Hematopoietic multipotent progenitor cell treated with erythropoietin and hydrocortisone succinate and interleukin-3 and kit ligand, for 8 days (in vitro differentiated cells): ENCODE data around the gene PPP1R26.
"Not testable (repeated sequence)": the region's sequence is repeated elsewhere in the genome, so short reads cannot be mapped to it uniquely, and the experiment has no call there.

Experiments used
- DNase-seq: peaks from one replicate; pipeline ENCODE4 v3.0.0-alpha.2; 2015

Gene PPP1R26

GRCh38 chr9:135524130-135524861 lies 44.7 kb downstream of the PPP1R26 start:
- DNase-seq, result no peak

DNA sequence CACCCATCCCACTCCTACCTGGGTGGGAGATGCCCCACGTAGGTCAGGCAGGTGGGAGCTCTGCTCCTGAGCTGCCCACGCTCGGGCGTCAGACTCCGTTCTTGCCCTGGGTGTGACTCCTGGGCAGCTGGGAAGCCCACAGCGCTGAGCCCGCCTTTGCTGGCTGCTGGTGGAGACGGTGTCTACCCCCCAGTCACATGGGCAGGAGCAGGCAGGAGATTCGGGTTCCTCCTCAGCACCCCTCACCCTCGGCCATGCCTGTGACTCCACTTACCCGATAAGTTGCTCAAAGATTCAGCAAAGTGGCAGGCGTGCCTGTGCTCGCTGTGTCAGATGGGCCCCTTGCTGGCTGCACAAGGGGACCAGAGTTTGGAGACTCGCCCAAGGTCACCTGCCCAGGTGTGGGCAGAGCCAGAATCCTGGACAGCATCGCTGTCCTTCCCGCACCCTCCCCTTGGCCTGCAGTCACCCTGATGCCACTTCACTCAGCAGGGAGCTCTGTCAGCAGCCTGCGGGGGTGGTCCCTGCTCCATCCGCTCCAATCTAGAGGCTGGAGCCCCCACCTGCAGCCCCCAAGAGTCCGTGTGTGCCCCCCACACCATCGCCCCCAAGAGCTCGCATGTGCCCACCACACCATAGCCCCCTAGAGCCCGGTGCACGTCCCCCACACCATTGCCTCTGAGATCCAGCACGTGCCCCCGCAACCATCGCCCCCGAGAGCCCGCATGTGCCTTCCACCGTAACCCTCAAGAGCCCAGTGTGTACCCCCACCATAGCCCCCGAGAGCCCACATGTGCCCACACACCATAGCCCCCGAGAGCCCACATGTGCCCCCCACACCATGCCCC lies 45.9 kb downstream of the PPP1R26 start:
- no peak for DNase-seq

DNA sequence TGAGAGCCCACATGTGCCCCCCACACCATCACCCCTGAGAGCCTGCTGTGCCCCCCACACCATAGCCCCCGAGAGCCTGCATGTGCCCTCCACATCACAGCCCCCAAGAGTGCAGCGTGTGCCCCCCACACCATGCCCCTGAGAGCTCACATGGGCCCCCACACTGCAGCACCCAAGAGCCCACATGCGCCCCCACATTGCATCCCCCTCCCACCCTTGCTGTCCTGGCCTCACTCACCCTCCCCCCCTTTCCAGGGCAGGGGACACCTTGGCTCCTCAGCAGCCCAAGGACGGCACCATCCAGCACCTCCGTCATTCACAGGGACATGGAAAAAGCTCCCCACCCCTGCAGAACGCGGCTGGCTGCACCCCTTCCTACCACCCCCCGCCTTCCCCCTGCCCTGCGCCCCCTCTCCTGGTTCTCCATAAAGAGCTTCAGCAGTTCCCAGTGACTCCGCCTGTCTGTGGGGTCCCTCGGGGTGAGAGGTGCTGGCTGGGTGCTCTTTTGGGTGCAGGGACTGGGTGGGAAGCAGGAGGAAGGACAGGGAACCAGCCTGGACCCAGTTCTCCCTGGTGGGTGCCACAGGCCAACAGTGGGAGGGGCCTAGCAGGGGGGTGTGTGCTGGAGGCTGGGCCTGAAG lies 46.6 kb downstream of the PPP1R26 start:
- no peak for DNase-seq

GRCh38 chr9:135526730-135527571 lies 47.4 kb downstream of the PPP1R26 start:
- DNase-seq, result no peak

DNA sequence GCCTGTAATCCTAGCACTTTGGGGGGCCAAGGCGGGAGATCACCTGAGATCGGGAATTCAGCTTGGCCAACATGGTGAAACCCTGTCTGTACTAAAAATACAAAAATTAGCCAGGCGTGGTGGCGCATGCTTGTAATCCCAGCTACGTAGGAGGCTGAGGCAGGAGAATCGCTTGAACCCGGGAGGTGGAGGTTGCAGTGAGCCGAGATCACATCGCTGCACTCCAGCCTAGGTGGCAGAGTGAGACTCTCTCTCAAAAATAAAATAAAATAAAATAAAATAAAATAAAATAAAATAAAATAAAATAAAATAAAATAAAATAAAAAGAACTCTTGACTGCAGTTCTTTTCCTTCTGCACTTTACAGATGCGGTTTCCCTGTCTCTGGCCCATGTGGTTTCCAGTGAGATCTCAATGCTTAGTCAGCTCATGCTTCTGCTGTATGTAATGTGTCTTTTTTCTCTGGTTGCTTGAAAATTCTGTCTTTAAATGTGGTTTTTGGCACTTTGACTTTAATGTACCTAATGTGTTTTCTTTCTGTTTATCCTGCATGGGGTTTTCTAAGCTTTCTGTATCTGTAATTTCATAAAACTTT lies 49.4 kb downstream of the PPP1R26 start:
- DNase-seq, result not testable (repeated sequence)

DNA sequence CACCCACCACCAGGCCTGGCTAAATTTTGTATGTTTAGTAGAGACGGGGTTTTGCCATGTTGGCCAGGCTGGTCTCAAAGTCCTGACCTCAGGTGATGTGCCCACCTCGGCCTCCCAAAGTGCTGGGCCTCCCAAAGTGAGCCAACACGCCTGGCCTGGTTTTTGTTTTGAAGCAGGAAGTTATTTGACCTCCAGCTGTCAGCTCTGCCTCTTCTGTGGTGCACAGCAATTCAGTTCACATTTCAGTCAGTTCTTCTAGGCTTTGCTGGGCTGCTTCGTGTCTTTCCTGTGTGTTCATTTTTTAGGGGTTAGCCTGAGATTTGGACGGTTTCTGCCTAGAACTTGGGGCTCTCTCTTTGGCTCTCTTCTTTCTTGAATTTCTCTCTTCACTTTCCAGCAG lies 50.6 kb downstream of the PPP1R26 start:
- DNase-seq, result no peak

DNA sequence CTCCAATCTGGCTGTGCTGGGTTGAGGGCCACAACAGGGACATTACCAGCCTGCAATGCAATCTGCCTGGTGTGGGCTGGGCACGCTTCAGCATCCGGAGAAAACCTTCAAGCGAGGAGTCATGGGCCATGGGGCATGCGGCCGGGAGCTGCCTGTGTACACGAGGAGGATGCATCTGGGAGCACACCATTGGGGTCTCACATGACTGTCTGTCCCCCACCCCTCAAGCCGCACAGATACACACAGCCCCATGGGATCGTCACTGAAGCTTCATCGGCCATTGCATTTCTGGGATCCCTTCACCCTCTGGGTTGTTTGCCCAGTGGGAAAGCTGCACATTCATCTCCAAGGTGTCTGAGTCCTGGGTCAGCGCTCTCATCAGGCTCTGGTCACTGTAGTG lies 51.5 kb downstream of the PPP1R26 start:
- no peak for DNase-seq

- no peak for DNase-seq
Observed at GRCh38 chr9:135533113-135533512, 53.5 kb downstream of the PPP1R26 start.

DNA sequence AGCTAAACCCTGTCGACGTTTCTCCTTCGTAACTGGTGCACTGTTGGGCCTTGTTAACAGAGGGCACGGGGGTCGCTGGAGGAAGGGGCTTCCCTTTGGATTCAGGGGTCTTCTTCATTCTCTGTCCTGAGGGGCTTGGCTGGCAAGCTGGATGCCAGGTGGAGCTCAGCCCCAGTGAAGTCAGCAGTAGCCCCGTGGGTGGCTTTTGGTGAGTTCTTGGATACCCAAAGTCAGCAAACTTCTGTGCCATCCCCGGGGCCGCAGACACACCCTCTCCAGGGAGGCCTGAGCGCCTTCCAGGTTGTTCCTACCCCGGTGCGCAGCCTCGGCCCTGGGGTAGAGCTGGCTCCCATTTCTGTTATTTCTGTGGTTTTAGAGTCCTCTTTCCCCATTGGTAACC lies 54.1 kb downstream of the PPP1R26 start:
- DNase-seq, result no peak

DNA sequence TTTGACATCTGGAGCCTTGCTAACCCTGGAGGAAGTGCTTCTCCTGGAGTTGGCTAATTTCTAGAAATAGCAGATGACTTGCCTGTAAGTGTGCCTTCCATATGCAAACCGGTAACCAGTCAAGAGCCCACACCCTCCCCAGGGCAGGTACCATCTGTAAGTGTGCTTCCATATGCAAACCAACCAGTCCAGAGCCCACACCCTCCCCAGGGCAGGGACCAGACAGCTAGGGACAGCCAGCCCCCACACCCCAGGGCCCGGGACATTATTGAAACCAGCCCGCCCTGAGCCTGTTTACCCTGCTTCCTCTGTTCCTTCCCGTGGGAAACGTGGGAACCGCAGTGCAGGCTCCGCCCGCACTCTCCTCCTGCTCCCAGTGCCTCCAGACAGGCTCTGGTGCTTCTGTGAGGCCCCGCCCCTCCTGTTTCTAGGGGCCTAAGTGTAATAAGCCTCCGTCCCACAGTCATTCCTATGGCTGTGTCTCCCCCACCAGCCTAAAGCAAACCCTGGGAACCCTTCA lies 54.7 kb downstream of the PPP1R26 start:
- DNase-seq, result not testable (repeated sequence)

DNA sequence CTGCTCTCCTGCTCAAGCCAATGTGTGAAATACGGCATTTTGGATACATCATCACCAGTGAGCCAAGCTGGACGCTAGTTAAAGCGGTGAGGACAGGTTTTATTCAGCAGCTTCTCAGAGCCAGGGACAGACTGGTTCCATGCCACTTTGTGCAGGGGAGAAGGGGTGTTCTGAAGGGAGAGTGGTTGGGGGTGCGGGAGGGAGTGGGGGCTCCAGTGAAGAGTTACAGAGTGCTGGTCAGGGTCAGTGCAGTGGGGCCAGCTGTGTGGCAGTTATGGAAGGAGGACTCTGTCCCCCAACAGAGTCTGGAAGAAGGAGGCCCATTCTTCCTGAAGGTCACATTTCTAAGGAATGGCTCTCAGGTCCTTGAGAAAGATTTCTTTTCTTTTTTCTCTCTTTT lies 55.2 kb downstream of the PPP1R26 start:
- DNase-seq, result not testable (repeated sequence)

GRCh38 chr9:135535631-135536030 lies 56.0 kb downstream of the PPP1R26 start:
- not testable (repeated sequence) for DNase-seq

DNA sequence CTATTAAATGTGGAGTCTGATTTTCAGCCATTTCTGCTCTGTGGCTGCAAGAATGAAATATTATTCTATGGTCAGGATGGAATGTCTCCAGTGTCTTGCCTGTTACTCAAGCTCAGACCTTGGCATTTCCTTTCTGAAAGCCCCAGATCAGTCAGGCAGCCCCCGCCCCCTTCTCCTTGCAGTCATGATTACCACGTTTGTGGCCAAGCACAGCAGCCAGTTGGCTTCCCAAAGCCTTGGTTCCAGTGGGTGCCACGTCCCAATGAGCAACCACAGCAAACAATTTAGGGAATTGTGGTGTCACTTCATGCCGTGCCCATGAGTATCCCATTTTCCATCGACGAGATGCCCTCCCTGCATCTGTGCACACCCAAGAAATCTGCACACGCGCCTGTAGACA lies 56.6 kb downstream of the PPP1R26 start:
- DNase-seq, result no peak
